B cell (primary cell): ENCODE results near the gene AOC1.

Experiments
- EZH2 ChIP-seq: IDR thresholded peaks from 2 replicates; pipeline ENCODE4 v1.6.1; 2012; ENCODE audit warnings: borderline replicate concordance, low read depth, mild to moderate bottlenecking, moderate library complexity, low read length; ENCODE audit not compliant: insufficient read depth, poor library complexity, severe bottlenecking
- TF ChIP-seq, protein P1 (sequence below): fragments of 200-600 bp; IDR thresholded peaks from one replicate; pipeline ENCODE4 v1.8.0; 2022; ENCODE audit warnings: antibody characterized with exemption, mild to moderate bottlenecking

DNA sequence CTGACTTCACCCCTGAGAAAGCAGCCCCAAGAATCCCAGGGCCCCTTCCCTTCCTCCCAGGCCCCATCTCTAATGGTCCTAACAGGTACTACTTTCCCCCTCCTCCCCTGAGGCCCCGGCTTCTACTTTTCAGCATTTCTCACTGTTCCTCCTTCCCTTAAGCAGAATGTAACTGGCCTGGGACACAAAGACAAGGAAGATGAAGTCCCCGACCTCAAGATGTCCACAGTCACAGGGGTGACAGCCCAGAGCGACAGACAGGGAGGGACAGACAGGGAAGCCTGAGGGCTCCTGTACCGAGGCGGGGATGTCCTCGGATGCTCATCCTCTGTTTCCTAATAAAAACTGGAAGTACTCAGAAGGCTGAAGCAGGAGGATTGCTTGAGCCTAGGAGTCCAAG lies 11.6 kb downstream of the AOC1 start:
- TF ChIP-seq, protein P1, sequence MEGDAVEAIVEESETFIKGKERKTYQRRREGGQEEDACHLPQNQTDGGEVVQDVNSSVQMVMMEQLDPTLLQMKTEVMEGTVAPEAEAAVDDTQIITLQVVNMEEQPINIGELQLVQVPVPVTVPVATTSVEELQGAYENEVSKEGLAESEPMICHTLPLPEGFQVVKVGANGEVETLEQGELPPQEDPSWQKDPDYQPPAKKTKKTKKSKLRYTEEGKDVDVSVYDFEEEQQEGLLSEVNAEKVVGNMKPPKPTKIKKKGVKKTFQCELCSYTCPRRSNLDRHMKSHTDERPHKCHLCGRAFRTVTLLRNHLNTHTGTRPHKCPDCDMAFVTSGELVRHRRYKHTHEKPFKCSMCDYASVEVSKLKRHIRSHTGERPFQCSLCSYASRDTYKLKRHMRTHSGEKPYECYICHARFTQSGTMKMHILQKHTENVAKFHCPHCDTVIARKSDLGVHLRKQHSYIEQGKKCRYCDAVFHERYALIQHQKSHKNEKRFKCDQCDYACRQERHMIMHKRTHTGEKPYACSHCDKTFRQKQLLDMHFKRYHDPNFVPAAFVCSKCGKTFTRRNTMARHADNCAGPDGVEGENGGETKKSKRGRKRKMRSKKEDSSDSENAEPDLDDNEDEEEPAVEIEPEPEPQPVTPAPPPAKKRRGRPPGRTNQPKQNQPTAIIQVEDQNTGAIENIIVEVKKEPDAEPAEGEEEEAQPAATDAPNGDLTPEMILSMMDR: no peak
- TF ChIP-seq EZH2: no peak
